ENCODE results near the gene DUXB. TPM values are rescaled to one million over a fixed set of nuclear protein-coding genes. Genes with fewer than 3 reads are reported as not detected.

DUXB gene
- total and polyA plus RNA-seq, 2 experiments from 2014 or later = not detected

GRCh38 chr16:75718452-75718851, 17.2 kb upstream of the DUXB start (continued):
- TF ChIP-seq REST (IDR thresholded peaks at IDR 0.05; ENCODE audit: unreplicated experiment) (no peak), ZNF114 (CRISPR knock-in tag; IDR thresholded peaks at IDR 0.05) (no peak), CREB1 (CRISPR knock-in tag; IDR thresholded peaks at IDR 0.05; ENCODE audit: low read depth) (no peak), POLR2AphosphoS5 (IDR thresholded peaks at IDR 0.05; ENCODE audit: low read depth) (no peak), NANOG (IDR thresholded peaks at IDR 0.05; ENCODE audit: borderline replicate concordance) (no peak), ETS1 (IDR thresholded peaks at IDR 0.05) (no peak), ZNF331 (CRISPR knock-in tag; IDR thresholded peaks at IDR 0.05; ENCODE audit: low read depth) (no peak), EZH2 (IDR thresholded peaks at IDR 0.05; ENCODE audit: low read depth, unreplicated experiment) (no peak)

GRCh38 chr16:75714661-75715060, 13.4 kb upstream of the DUXB start:
- no peaks in the 10 kb centered on the region for H3K27me3 ChIP-seq (ENCODE audit: insufficient read depth)
- TF ChIP-seq CREB1 (CRISPR knock-in tag; IDR thresholded peaks at IDR 0.05; ENCODE audit: low read depth) (no peak), JUNB (IDR thresholded peaks at IDR 0.05; ENCODE audit: unreplicated experiment) (no peak), NANOG (IDR thresholded peaks at IDR 0.05; ENCODE audit: borderline replicate concordance) (no peak), ZNF114 (CRISPR knock-in tag; IDR thresholded peaks at IDR 0.05) (no peak), REST (IDR thresholded peaks at IDR 0.05; ENCODE audit: unreplicated experiment) (no peak), ZNF331 (CRISPR knock-in tag; IDR thresholded peaks at IDR 0.05; ENCODE audit: low read depth) (no peak), EZH2phosphoT487 (IDR thresholded peaks at IDR 0.05; ENCODE audit: unreplicated experiment) (no peak), POLR2AphosphoS5 (IDR thresholded peaks at IDR 0.05; ENCODE audit: low read depth) (no peak), EZH2 (IDR thresholded peaks at IDR 0.05; ENCODE audit: low read depth, unreplicated experiment) (no peak)
- Mint-ChIP-seq H3K9me3 (peaks cover 93% of the 10 kb centered on the region), H3K27me3 (ENCODE audit: insufficient read depth, low read depth, poor library complexity) (no peaks in the 10 kb centered on the region), H3K36me3 (ENCODE audit: low read depth) (peaks cover 29% of the 10 kb centered on the region; the same call in 2 of the 3 replicates), H3K27ac (no peak overlapping the region), H3K4me1 (no peaks in the 10 kb centered on the region), H3K4me3 (no peak overlapping the region)
- no peaks in the 10 kb centered on the region for H4K20me1 ChIP-seq (replicated peaks; ENCODE audit: insufficient read depth)
- no peak overlapping the region for H3K4me3 ChIP-seq
- no peaks in the 10 kb centered on the region; the same call in 1 of the 2 replicates for H3K36me3 ChIP-seq (ENCODE audit: insufficient read depth)
- H2AFZ ChIP-seq = no peak overlapping the region
- no peak for DNase-seq (ENCODE audit: low spot score)
- H3K27ac ChIP-seq (ENCODE audit: low read depth) = no peak overlapping the region
- no peak overlapping the region for H3K4me2 ChIP-seq
- H3K4me1 ChIP-seq (ENCODE audit: insufficient read depth) = no peaks in the 10 kb centered on the region
- H3K9me2 ChIP-seq (ENCODE audit: insufficient read depth) = no peaks in the 10 kb centered on the region; the same call in 1 of the 2 replicates
- no peaks in the 10 kb centered on the region for H3K79me2 ChIP-seq (replicated peaks; ENCODE audit: insufficient read depth)
- H3F3A ChIP-seq (replicated peaks; ENCODE audit: low read depth) = no peaks in the 10 kb centered on the region
- no peak for ATAC-seq

All from GM23338 (cell line).